Cerebellar cortex (tissue), 1 donor: Measurements from ENCODE around the gene SVOPL.
"Not testable (repeated sequence)": the region's sequence is repeated elsewhere in the genome, so short reads cannot be mapped to it uniquely, and the experiment has no call there.

Experiments
- DNase-seq: peaks from one replicate; pipeline ENCODE4 v3.0.0-alpha.2; 2015; ENCODE audit warnings: low spot score

SVOPL gene

DNA sequence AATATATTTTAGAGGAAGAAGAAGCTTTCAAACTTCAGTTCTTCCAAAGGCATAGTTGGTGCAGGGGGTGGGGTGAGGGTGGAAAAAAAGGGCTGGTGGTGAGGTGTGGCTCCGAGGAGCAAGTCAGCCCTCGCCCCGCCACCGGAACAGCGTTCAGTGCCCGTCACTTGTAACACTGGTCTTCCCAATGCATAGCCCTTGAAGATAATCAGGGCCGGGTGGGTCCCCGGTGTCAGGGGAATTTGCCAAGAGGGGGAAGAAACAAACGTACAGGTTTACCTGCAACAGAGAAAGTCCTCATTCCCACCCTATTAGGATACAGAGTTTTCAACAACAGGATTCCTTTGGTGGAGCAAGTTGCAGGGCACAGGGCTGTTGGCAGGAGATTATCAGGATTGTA is 1.5 kb downstream of the SVOPL start:
- no peak for DNase-seq

DNA sequence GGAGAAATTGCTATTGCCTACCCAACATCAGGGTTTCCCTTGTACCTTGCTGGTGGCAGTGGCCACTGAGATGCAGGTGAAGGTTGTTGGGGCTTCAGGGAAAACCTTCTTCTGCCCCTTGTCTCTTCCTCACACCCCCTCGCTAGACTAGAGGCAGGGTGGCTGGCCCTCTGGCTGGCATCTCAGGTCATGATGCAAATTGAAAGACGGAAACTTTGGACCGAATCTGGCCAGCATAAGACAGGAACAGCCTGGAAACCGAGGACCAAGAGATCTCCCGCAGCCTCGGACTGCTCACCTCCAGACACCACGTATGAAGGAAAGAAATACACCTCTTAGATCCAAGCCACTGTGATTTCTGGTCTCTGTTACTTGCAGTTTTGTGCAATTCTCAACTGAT is 2.9 kb downstream of the SVOPL start:
- no peak for DNase-seq

DNA sequence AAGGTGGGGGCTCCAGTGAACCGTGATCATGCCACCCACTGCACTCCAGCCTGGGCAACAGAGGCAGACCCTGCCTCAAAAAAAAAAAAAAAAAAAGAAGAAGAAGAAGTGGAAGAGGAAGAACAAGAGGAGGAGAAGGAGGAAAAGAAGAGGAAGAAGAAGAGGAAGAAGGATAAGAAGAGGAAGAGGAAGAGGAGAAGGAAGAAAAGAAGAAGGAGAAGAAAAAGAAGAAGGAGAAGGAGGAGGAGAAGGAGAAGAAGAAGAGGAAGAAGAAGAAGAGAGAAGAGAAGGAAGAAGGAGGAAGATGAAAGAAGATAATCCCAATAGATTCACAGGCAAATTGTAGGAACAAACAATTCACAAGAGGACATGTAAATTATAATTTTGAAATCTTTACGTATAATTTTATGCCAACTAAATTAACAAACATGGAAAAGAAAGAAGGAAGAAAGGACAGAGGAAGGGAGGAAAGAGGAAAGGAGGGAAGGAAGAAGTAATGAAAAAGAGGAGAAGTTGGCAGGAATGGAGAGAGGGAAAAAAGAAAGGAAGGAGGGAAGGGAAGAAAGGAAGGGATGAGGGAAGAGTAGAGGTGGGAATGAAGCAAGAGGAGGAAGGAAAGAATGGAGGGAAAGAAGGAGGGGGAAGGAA is 3.5 kb downstream of the SVOPL start:
- no peak for DNase-seq

DNA sequence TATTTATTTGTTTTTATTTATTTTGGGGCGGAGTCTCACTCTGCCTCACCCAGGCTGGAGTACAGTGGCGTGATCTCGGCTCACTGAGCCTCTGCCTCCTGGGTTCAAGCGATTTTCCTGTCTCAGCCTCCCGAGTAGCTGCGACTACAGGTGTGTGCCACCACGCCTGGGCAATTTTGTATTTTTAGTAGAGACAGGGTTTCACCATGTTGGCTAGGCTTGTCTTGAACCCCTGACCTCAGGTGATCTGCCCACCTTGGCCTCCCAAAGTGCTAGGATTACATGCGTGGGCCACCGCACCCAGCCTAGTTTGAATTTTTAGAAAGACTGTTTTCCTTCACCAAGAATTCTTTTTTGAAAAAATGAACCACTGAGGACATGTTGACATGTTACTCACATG is 5.4 kb downstream of the SVOPL start:
- DNase-seq: not testable (repeated sequence)

DNA sequence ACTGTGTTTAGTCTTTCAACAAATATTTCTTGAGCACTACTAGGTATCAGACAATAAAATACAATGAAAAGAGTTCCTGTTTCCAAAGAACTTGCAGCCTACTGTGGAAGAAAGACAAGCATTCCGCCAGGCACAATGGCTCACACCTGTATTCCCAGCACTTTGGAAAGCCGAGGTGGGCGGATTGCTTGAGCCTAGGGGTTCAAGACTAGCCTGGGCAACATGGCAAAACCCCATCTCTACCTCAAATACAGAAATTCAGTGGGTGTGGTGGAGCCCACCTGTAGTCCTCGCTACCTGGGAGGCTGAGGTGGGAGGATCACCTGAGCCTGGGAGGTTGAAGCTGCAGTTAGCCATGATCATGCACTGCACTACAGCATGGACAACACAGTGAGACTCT is 6.1 kb downstream of the SVOPL start:
- no peak for DNase-seq

DNA sequence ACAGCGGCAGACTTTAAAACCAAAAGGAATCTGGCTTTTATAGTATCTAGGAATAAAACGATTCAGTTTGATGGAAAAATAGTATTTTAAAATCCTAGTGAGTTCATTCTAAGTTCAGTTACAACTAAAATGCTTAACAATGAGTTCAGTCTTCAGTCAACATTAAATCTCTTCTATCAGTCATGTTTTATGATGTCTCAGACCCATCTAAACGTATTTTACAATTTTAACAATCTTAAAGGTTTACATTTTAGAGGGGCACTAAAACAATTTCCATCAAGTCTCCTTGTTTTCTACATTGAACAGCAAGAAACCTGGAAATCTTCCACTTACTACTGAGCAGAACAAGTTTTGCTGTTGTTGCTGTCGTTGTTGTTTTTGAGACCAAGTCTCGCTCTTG is 10.0 kb downstream of the SVOPL start:
- no peak for DNase-seq

DNA sequence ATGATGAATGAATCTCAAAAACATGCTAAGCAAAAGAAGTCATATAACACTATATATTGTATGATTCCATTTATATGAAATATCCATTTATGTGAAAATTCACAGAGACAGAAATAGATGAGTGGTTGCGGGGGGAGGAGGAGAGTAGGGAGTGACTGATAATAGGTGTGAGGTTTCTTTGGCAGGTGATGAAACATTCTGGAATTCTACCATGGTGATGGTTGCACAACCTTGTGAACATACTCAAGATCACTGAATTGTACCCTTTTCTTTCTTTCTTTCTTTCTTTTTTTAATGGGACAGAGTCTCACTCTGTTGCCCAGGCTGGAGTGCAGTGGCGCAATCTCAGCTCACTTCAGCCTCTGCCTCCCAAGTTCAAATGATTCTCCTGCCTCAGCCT is 10.7 kb downstream of the SVOPL start:
- DNase-seq: no peak

DNA sequence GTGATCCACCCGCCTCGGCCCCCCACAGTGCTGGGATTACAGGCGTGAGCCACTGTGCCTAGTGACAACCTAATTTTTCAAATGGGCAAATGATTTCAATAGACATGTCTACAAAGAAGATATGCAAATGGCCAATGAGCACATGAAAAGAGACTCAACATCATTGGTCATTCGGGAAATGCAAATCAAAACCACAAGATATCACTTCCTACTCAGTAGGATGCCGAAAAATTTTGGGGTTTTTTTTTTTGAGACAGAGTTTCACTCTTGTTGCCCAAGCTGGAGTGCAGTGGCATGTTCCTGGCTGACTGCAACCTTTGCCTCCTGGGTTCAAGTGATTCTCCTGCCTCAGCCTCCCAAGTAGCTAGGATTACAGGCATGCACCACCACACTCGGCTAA is 13.1 kb downstream of the SVOPL start:
- not testable (repeated sequence) for DNase-seq

DNA sequence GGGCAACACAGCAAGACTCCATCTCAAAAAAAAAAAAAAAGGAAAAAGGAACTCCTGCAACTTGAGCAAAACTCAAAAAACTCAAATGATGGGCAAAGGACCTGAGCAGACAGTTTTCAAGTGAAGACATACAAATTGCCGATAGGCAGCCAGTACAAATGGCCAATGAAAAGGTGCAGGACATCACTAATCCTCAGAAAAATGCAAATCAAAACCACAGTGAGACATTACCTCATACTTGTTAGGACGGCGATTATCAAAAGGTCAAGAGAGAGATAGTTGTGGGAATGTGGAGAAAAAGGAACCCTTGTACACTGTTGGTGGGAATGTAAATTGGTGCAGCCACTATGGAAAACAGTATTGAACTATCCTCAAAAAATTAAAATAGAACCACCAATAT is 16.8 kb downstream of the SVOPL start:
- DNase-seq: no peak

DNA sequence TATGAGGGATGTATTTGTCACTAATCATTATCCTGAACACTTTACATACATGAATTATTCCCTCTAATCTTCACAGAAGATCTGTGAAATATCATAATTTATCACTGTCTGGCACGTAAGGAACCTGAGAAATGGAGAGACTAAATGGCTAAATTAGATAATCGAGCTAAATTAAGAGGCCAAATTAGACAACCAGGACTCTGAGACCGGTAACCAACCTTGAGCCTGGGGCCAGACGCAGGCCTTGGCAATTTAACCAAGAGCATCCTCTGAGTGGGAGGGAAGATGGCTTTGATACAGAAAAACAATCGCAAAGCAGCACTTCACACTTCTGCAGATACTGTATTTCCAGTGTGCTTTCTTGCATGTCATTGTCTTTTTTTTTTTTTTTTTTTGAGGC is 21.4 kb downstream of the SVOPL start:
- no peak for DNase-seq

DNA sequence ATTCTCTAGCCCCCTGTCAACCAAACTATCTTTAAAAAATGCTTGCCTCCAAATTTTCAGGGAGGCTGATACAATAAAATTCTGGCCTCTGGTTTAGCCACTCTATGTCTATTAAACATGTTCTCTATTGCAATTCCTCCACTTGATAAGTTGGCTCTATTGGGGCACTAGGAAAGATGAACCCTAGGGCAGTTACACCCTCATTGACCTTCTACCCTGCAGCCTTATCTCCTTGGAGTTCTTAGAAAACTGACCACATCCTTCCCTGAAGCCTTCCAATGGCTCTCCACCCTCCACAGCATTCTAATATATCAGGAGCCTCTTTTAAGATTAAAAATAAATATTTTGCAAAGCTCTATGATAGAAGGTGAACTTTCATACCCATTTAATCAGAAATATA is 30.6 kb downstream of the SVOPL start:
- DNase-seq: no peak

DNA sequence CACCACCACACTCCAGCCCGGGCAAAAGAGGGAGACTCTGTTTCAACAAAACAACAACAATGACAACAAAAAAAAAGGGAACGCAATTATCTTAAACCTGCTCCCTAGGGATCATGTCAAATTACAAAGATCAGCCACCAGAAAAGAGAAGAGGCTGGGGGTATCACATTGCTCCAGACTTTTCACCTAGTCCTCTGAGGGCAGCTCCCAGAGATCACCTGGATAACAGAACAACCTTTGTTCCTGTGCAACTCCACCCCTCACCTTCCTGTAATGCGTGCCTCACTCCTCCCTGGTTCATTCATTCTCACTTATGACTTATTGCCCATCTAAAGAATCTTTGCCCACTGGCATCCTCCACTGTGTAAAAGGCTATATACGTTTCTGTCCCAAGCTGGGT is 31.8 kb downstream of the SVOPL start:
- no peak for DNase-seq

DNA sequence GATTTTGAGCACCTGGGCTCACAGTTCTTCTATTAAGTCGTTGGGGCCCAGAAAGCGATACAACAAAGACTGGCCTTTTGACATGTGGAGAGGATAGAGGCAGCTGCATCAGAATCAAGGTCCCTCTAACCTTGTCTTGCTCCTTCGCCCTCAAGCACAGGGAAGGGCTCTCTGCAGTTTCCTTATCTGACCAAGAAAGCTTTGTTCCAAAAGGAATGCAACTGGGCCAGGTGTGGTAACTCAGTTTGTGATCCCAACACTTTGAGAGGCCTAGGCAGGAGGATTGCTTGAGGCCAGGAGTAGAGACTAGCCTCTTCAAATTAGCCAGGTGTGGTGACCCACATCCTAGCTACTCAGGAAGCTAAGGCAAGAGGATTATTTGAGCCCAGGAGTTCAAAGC is 32.2 kb downstream of the SVOPL start:
- DNase-seq: no peak

DNA sequence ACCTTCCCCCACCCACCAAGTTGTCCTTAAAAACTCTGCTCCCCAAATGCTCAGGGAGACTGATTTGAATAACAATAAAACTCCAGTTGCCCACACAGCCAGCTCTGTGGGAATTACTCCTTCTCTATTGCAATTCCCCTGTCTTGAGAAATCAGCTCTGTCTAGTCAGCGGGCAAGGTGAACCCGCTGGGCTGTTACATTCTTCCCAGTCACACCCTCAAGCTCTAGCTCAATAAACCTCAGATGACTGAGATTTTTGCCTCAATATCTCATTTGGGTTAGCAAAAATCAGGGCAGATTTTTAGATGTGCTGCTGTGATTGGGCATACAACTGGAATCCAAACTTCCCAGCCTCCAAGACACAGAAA is 32.9 kb downstream of the SVOPL start:
- no peak for DNase-seq

DNA sequence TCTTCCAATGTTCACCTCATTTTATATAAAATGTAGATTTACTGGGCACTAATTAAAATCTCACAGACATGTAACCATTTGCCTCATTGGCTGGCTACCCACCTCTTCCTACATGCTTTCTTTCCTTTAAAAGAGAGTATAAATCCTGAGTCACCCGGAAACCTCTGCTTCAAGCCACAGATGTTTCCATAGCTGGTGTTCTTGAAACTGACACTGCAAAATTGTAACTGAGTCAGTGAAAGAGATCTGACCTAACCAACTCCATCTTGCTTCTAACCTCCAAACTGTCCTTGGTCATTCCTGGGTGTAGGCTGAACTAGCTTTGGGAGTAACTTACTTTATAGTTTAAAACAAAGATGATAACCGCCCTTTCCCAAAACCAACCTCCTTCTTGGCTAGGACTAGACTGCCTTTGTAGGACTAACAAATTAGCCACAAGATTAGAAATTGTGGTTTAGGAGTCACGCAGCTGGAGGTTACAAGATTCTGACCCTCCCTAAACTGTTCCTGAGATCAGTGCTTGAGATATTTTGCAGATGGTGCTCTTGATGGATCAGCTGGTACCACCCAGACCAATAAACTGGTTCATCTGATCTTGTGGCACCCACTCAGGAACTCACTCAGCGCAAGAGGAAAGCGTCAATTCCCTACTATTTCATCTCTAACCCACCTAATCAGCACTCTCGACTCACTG is 33.5 kb downstream of the SVOPL start:
- DNase-seq: no peak

DNA sequence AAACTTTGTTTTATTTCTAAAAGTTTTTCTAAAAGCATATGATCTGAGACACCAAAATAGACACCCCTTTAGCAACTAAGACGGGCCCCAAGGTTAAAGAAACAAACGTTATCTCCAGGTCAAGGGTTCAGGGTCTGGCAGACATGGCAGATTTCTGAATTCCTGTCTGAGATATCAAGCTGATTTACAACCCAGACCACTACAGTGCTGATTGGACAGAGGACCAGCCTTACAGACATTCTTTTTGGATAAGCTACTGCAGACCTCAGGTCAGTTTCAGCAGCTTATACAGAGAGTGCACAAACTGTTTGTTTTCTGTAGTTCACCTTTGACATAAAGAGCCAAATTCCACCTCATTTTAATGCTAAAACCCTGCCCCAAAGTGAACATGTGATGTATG is 34.8 kb downstream of the SVOPL start:
- no peak for DNase-seq

DNA sequence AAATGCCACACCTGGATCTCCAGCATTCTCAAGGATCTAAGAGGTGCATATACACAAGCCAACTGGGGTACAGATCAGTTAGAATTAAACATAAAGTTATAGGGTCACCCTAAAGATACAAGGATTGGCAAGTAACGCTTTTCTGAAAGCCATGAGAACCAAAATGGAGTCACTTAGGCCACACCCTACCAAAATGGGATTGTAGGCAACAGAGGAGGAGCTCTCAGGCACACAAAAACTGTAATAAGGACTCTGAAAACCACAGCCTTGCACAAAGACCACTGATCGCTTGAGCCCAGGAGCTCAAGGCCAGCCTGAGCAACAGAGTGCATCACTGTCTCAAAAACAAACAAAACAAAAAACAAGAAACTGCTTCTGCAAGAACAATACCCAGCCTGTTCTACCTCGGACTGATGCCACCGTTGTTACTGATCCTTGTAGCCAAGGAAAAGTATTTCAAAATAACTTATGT is 35.5 kb downstream of the SVOPL start:
- no peak for DNase-seq

DNA sequence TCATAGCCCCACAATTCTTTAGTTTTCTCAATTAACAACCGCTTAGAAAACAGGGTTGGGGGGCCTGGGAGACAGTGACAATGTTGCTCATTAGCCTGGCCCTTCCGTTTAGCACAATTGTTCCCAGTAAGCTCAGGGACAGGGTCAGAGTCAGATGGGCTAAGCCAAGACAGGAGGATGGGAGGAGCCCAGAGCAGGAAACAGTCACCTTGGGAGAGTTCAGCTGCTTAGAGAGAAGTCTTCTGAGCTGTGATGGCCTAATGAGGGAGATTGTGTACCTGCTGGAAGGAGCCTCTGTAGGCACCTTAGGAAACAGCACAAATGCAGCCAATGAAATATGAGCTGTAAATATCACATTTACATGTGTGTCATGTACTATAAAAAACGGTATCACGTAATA is 35.9 kb downstream of the SVOPL start:
- DNase-seq: no peak

DNA sequence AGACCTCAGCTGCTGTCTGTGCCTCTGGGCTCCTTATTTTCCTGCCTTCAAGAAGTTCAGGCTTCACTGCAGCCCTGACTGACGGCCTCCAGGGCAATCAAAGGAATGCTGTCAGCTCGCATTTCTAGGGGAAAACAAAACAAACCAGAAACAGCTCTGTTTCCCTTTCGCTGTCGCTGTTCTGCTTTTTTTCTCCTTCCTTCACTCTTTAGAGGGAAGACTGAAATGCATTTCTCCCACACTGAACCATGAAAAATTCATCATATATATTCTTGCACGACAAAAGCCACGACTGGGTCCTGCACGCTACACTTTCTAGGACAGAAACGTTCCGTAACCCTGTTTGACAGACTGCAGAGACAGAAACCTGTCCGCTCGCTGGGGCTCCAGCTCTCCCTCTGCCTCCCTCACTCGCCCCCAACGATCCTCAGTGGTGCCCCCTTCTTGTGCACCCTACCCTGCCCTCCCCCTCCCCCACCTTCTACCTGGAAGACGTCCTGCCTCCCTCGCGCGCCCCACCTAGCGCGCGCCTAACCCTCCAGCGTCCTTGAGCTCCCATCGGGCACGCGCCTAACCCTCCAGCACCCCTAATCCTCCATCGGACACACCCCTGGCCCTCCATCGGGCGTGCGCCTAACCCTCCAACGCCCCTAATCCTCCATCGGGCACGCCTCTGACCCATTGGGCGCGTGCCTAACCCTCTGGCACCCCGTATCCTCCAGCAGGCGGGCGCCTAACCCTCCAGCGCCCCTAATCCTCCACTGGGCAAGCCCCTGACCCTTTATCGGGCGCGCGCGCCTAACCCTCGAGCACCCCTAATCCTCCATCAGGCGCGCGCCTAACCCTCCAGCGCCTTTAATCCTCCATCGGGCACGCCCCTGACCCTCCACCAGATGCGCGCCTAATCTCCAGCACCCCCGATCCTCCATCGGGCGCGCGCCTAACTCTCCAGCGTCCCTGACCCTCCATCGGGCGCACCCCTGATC is 37.1 kb downstream of the SVOPL start:
- no peak for DNase-seq

DNA sequence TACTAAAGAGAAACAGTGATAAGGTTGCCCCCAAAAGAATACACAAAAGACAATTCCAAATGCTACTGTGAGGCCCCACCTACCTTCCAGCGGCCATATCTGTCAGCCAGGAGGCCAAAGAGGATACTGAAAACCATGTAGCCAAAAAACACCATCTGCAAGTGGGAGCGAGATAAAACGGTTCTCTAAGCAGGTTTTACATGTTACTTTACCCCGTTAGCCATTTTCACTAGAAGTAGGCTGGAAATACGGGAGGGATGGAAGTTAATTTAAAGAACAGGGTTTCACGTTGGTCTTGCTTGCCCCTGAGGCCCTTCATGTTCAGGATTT is 38.2 kb downstream of the SVOPL start:
- no peak for DNase-seq

DNA sequence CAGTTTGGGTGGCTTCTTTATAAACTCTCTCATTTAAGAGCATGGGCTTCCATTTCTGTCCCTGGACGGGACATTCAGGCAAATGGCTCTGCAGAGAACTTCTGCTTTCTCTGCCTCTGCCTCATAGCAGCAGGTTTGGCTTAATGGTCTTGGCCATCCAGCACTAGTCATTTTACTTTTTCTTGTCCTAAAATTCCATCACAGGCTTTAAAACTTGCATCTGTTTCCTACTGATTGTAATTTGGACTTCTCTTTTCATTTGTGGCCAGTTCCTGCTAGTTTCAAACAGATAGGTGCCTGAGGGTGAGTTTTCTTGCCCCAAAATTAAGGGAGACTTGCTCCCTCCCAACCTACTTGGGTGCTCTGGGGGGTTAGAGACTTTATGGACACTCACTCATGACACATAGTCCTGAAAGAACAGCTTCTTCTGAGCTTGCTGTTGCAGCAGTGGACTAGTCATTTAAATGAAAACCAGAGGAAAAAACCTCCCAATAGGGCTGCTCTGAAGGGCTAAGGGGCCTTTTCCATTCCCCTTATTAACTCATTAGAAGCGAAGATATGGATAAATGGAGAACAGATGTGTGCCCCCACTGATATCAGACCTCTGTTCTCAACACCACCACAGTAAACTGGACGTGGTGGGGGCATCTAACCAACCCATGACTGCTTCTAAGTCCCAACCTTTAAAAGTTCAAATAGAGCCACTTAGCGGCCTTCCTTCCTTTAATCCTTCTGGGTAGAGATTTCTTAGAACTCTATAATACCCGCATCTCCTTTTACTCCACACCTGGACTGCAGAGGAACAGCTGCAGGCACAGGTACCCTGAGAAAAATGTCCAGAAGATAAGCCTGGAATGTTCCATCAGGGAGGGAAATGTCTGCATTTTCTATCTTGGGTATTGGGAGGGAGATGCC is 38.8 kb downstream of the SVOPL start:
- DNase-seq: no peak

DNA sequence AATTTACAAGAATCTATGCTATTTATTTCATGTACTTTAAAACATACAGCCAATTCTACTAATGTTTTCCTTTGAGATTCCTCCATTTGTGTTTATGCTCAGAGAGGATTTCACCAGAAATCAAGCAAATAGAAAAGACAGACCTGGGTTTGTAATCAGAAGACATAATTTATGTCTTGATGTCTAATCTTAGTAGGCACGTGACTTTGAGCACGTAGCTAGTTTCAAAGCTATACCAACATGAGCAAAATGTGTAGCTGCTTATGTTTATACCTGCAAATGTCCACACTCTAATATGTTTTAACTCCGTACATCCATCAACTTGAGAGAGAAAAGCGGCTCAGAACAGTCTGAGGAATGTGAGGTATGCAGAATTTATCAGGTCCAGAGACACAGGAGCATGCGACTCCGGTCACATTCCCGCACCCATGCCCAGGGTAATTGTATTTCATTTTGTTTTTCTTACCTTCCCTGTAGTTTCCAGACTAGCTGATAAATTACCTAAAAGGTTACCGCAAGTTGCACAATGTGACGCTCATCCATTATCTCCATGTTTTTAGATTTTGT is 40.0 kb downstream of the SVOPL start:
- DNase-seq: no peak
